Astrocyte of the spinal cord (primary cell): Measurements from ENCODE around the gene MYLK.
"Not testable (repeated sequence)": the region's sequence is repeated elsewhere in the genome, so short reads cannot be mapped to it uniquely, and the experiment has no call there.

Experiments
- DNase-seq: peaks from one replicate; pipeline ENCODE4 v3.0.0; 2011; ENCODE audit warnings: low read depth, low spot score
- H3K4me3 ChIP-seq: 2 replicates; pipeline ENCODE4 v1.5.1; 2011; ENCODE audit warnings: low read depth, mild to moderate bottlenecking, low read length, moderate library complexity
- CTCF ChIP-seq: IDR thresholded peaks from 2 replicates; pipeline ENCODE4 v1.5.1; 2012; ENCODE audit warnings: low read depth, mild to moderate bottlenecking, low read length, inconsistent platforms
- in situ Hi-C: cut with HindIII; loops from 2 replicates; pipeline ENCODE4 v1.10.0; 2017; ENCODE audit warnings: low sequenced_read_pairs

The MYLK gene

GRCh38 chr3:123919353-123919752 lies 35.2 kb upstream of the MYLK start:
- H3K4me3 ChIP-seq = no peak overlapping the region
- DNase-seq = no peak
- in situ Hi-C loops = no loop called here
- no peak for TF ChIP-seq CTCF

- DNase-seq = no peak
- no peak overlapping the region for H3K4me3 ChIP-seq
- no peak for TF ChIP-seq CTCF
- in situ Hi-C loops = no loop called here
Observed at GRCh38 chr3:123914829-123915228, 30.7 kb upstream of the MYLK start.

- no peak for TF ChIP-seq CTCF
- in situ Hi-C loops = no loop called here
- no peak for DNase-seq
- H3K4me3 ChIP-seq = no peak overlapping the region
Observed at GRCh38 chr3:123909785-123910184, 25.7 kb upstream of the MYLK start.

GRCh38 chr3:123907720-123908119 lies 23.6 kb upstream of the MYLK start:
- no peak overlapping the region for H3K4me3 ChIP-seq
- DNase-seq = no peak
- TF ChIP-seq CTCF = no peak
- in situ Hi-C loops = no loop called here

- no peak overlapping the region for H3K4me3 ChIP-seq
- DNase-seq = no peak
- in situ Hi-C loops = no loop called here
- no peak for TF ChIP-seq CTCF
Observed at GRCh38 chr3:123899300-123899865, 15.3 kb upstream of the MYLK start.

- in situ Hi-C loops = no loop called here
- no peak for TF ChIP-seq CTCF
- no peak for DNase-seq
- H3K4me3 ChIP-seq = no peak overlapping the region
Observed at GRCh38 chr3:123893012-123893411, 8.9 kb upstream of the MYLK start.

- no peak for TF ChIP-seq CTCF
- in situ Hi-C loops = no loop called here
- DNase-seq = no peak
- H3K4me3 ChIP-seq = no peak overlapping the region
Observed at GRCh38 chr3:123892195-123892594, 8.1 kb upstream of the MYLK start.

- H3K4me3 ChIP-seq, DNase-seq, in situ Hi-C loops: not testable (repeated sequence)
Observed at GRCh38 chr3:123890991-123891390, 6.9 kb upstream of the MYLK start.

- H3K4me3 ChIP-seq, in situ Hi-C loops: not testable (repeated sequence)
Observed at GRCh38 chr3:123890162-123890561, 6.0 kb upstream of the MYLK start.

More at GRCh38 chr3:123890162-123890561, 6.0 kb upstream of the MYLK start:
- DNase-seq = not testable (repeated sequence)
